Left lung (tissue), 10 donors: ENCODE data around the gene CHMP4A. TPM values are rescaled to one million over a fixed set of nuclear protein-coding genes. Genes with fewer than 3 reads are reported as not detected.

Experiments used
- ATAC-seq: fragments of 200-7000 bp; cut with Tn5 transposase; one replicate; pipeline ENCODE4 v1.9.1; 2020; ENCODE audit warnings: moderate library complexity
- DNase-seq, 4 donors: peaks; one replicate each; pipeline ENCODE4 v3.0.0-alpha.2; 2013 to 2020
- H3K27ac ChIP-seq, 2 donors: fragments of 200-600 bp; sonication (generic) in 1 of 2; one replicate each; pipeline versions ENCODE4 v1.5.0 to v1.8.0; 2020 to 2021
- H3K27me3 ChIP-seq, 2 donors: fragments of 200-600 bp; sonication (generic) in 1 of 2; one replicate each; pipeline versions ENCODE4 v1.5.0 to v1.8.0; 2020 to 2021
- H3K36me3 ChIP-seq, 2 donors: fragments of 200-600 bp; sonication (generic) in 1 of 2; one replicate each; pipeline versions ENCODE4 v1.5.0 to v1.8.0; 2020 to 2021
- H3K4me1 ChIP-seq, 2 donors: fragments of 200-600 bp; one replicate each; pipeline ENCODE4 v1.8.0; 2021
- H3K4me3 ChIP-seq, 2 donors: fragments of 200-600 bp; sonication (generic) in 1 of 2; one replicate each; pipeline versions ENCODE4 v1.5.0 to v1.8.0; 2020 to 2021; ENCODE audit warnings: mild to moderate bottlenecking in 1 of 2
- H3K9me3 ChIP-seq, 2 donors: fragments of 200-600 bp; sonication (generic) in 1 of 2; one replicate each; pipeline versions ENCODE4 v1.5.0 to v1.8.0; 2020 to 2021
- intact Hi-C, 2 donors: fragments of 100-400 bp; cut with DNase I; formaldehyde crosslinking; loops; one replicate each; pipeline versions ENCODE4 v1.11.2 to v1.14.2; 2022
- polyA plus RNA-seq, 6 donors: library from polyadenylated mRNA; unstranded; fragments of 120-200 nt; gene quantifications; one replicate each; pipeline ENCODE4 v1.2.1, GENCODE V29; 2013; ENCODE audit not compliant: insufficient read length in 6 of 6
- total RNA-seq, 2 donors: library from RNA; stranded (reverse); fragmentation: NEBNext Ultra II Directional; extraction: Animal tissue kit (Norgen Biotek cat#: 25700); gene quantifications; one replicate each; pipeline ENCODE4 v1.2.1, GENCODE V29; 2021
- TF ChIP-seq, protein P1 (sequence below), 2 donors: fragments of 200-600 bp; sonication (generic) in 1 of 2; IDR thresholded peaks; one replicate each; pipeline versions ENCODE4 v1.5.0 to v1.8.0; 2021; ENCODE audit warnings: antibody characterized with exemption in 2 of 2
- donor health status: DM: no; HTN: yes; CAD: no.
- donor health status: DM: no; HTN: no; CAD: no.

Gene CHMP4A
- total and polyA plus RNA-seq, 8 donors = 35.0 to 64.6 (median 56.9) TPM

GRCh38 chr14:24179961-24180796 is 33.1 kb downstream of the CHMP4A start:
- no peak for ATAC-seq

GRCh38 chr14:24179294-24179960 is 33.9 kb downstream of the CHMP4A start:
- no peak overlapping the region for H3K27ac ChIP-seq
- intact Hi-C loops = no loop called here
- H3K4me1 ChIP-seq = no peaks in the 10 kb centered on the region
- H3K27me3 ChIP-seq = no peaks in the 10 kb centered on the region
- H3K9me3 ChIP-seq = no peaks in the 10 kb centered on the region
- H3K4me3 ChIP-seq = no peak overlapping the region
- DNase-seq (peak in 1 of 4 donors; percentile 49), ATAC-seq (no peak)
- TF ChIP-seq, protein P1, sequence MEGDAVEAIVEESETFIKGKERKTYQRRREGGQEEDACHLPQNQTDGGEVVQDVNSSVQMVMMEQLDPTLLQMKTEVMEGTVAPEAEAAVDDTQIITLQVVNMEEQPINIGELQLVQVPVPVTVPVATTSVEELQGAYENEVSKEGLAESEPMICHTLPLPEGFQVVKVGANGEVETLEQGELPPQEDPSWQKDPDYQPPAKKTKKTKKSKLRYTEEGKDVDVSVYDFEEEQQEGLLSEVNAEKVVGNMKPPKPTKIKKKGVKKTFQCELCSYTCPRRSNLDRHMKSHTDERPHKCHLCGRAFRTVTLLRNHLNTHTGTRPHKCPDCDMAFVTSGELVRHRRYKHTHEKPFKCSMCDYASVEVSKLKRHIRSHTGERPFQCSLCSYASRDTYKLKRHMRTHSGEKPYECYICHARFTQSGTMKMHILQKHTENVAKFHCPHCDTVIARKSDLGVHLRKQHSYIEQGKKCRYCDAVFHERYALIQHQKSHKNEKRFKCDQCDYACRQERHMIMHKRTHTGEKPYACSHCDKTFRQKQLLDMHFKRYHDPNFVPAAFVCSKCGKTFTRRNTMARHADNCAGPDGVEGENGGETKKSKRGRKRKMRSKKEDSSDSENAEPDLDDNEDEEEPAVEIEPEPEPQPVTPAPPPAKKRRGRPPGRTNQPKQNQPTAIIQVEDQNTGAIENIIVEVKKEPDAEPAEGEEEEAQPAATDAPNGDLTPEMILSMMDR (IDR thresholded peaks at IDR 0.05) = no peak
- peaks cover 0 to 100% of the 10 kb centered on the region in 2 donors for H3K36me3 ChIP-seq

More at GRCh38 chr14:24179961-24180796, 33.1 kb downstream of the CHMP4A start:
- Histone ChIP-seq H3K4me1 (no peaks in the 10 kb centered on the region), H3K27me3 (no peaks in the 10 kb centered on the region), H3K4me3 (no peak overlapping the region), H3K27ac (no peak overlapping the region), H3K9me3 (no peaks in the 10 kb centered on the region), H3K36me3 (peaks cover 0 to 100% of the 10 kb centered on the region in 2 donors)
- TF ChIP-seq, protein P1 (IDR thresholded peaks at IDR 0.05) = no peak
- intact Hi-C loops = no loop called here
- DNase-seq = peak in 1 of 4 donors; percentile 32

GRCh38 chr14:24178399-24179178 is 34.7 kb downstream of the CHMP4A start:
- no peak overlapping the region for H3K27ac ChIP-seq
- intact Hi-C loops = no loop called here
- ATAC-seq (no peak), DNase-seq (peak in 1 of 4 donors; percentile 18)
- no peaks in the 10 kb centered on the region for H3K4me1 ChIP-seq
- TF ChIP-seq, protein P1 (IDR thresholded peaks at IDR 0.05) = no peak
- H3K4me3 ChIP-seq = no peak overlapping the region
- peaks cover 0 to 100% of the 10 kb centered on the region in 2 donors for H3K36me3 ChIP-seq
- H3K27me3 ChIP-seq = no peaks in the 10 kb centered on the region
- H3K9me3 ChIP-seq = no peaks in the 10 kb centered on the region

DNA sequence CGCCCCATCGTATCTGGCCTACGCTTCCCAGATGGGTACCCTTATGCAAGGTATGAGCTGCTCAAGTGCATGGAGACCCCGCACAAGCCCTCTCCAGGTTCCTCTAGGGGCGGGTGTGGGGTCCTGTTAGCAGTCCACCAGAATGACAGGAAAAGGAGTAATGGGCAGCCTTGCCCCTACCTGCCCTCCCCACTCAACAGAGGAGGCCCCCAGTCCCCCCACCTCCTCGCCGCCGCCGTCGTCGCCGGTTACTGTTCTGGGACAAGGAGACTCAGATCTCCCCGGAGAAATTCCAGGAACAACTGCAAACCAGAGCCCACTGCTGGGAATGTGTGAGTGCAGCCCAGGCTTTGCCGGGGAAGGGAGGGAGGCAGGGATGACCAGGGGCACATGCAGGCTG is 35.4 kb downstream of the CHMP4A start:
- no peak overlapping the region for H3K4me3 ChIP-seq
- TF ChIP-seq, protein P1 (IDR thresholded peaks at IDR 0.05) = no peak
- H3K36me3 ChIP-seq = peaks cover 0 to 100% of the 10 kb centered on the region in 2 donors
- H3K9me3 ChIP-seq = no peaks in the 10 kb centered on the region
- H3K27ac ChIP-seq = no peak overlapping the region
- no peaks in the 10 kb centered on the region for H3K27me3 ChIP-seq
- ATAC-seq = no peak
- no peak for DNase-seq
- intact Hi-C loops = no loop called here
- no peaks in the 10 kb centered on the region for H3K4me1 ChIP-seq
